ENCODE results near the gene CPXM2. TPM values are rescaled to one million over a fixed set of nuclear protein-coding genes. Genes with fewer than 3 reads are reported as not detected.
A peak's percentile ranks its signal among the peaks of the same experiment; 100 is the strongest.

Gene CPXM2
- polyA plus RNA-seq (2013, experiment 1 of 2), result 2.8 TPM
- 3.0 TPM for polyA plus RNA-seq (2013, experiment 2 of 2)

- Histone ChIP-seq H3K27me3 (ENCODE audit: insufficient read depth, low read length) (peaks cover 47% of the 10 kb centered on the region), H3K4me1 (ENCODE audit: insufficient read depth, low read length) (peaks cover 6% of the 10 kb centered on the region; the same call in 1 of the 2 replicates), H3K36me3 (ENCODE audit: insufficient read depth, low read length) (no peaks in the 10 kb centered on the region), H3K27ac (ENCODE audit: low read depth, low read length) (no peak within 1 kb of the TSS), H3K9ac (ENCODE audit: low read depth, low read length) (peak within 1 kb of the TSS; percentile 64), H3K9me3 (ENCODE audit: insufficient read depth, low read depth, low read length) (no peaks in the 10 kb centered on the region), H3K4me3 (ENCODE audit: low read length) (peak within 1 kb of the TSS; percentile 63)
- 1% methylated on average over 80 of the region's 80 CpGs for WGBS
These were observed at the start of gene CPXM2 for GRCh38 chr10:123891144-123892071. Gene CPXM2 (minus strand): TSS chr10:123891807. CDS start chr10:123891659, 148 bp downstream.

GRCh38 chr10:123939591-123939990 lies 48.0 kb upstream of the CPXM2 start:
- Histone ChIP-seq H3K27ac (ENCODE audit: low read depth, low read length) (no peak overlapping the region), H3K9ac (ENCODE audit: low read depth, low read length) (no peak overlapping the region), H3K4me3 (ENCODE audit: low read length) (no peak overlapping the region), H3K4me1 (ENCODE audit: insufficient read depth, low read length) (no peaks in the 10 kb centered on the region), H3K9me3 (ENCODE audit: insufficient read depth, low read depth, low read length) (no peaks in the 10 kb centered on the region), H3K36me3 (ENCODE audit: insufficient read depth, low read length) (no peaks in the 10 kb centered on the region), H3K27me3 (ENCODE audit: insufficient read depth, low read length) (no peaks in the 10 kb centered on the region)
- 92% methylated on average over 7 of the region's 7 CpGs for WGBS

- Histone ChIP-seq H3K27ac (ENCODE audit: low read depth, low read length) (no peak overlapping the region), H3K27me3 (ENCODE audit: insufficient read depth, low read length) (no peaks in the 10 kb centered on the region), H3K36me3 (ENCODE audit: insufficient read depth, low read length) (no peaks in the 10 kb centered on the region), H3K9ac (ENCODE audit: low read depth, low read length) (no peak overlapping the region), H3K4me3 (ENCODE audit: low read length) (no peak overlapping the region), H3K4me1 (ENCODE audit: insufficient read depth, low read length) (no peaks in the 10 kb centered on the region), H3K9me3 (ENCODE audit: insufficient read depth, low read depth, low read length) (no peaks in the 10 kb centered on the region)
- WGBS, result 95% methylated on average over 4 of the region's 4 CpGs
These were observed 47.3 kb upstream of the CPXM2 start for GRCh38 chr10:123938890-123939289.

GRCh38 chr10:123936426-123936825 lies 44.8 kb upstream of the CPXM2 start:
- H3K4me3 ChIP-seq (ENCODE audit: low read length), result no peak overlapping the region
- H3K27ac ChIP-seq (ENCODE audit: low read depth, low read length), result no peak overlapping the region
- no peaks in the 10 kb centered on the region for H3K4me1 ChIP-seq (ENCODE audit: insufficient read depth, low read length)
- peaks cover 15% of the 10 kb centered on the region; the same call in 1 of the 2 replicates for H3K9me3 ChIP-seq (ENCODE audit: insufficient read depth, low read depth, low read length)
- no peaks in the 10 kb centered on the region for H3K27me3 ChIP-seq (ENCODE audit: insufficient read depth, low read length)
- no peaks in the 10 kb centered on the region for H3K36me3 ChIP-seq (ENCODE audit: insufficient read depth, low read length)
- 91% methylated on average over 5 of the region's 5 CpGs for WGBS
- H3K9ac ChIP-seq (ENCODE audit: low read depth, low read length), result no peak overlapping the region

GRCh38 chr10:123935680-123936079 lies 44.1 kb upstream of the CPXM2 start:
- Histone ChIP-seq H3K4me1 (ENCODE audit: insufficient read depth, low read length) (no peaks in the 10 kb centered on the region), H3K36me3 (ENCODE audit: insufficient read depth, low read length) (no peaks in the 10 kb centered on the region), H3K9ac (ENCODE audit: low read depth, low read length) (no peak overlapping the region), H3K4me3 (ENCODE audit: low read length) (no peak overlapping the region), H3K27ac (ENCODE audit: low read depth, low read length) (no peak overlapping the region), H3K9me3 (ENCODE audit: insufficient read depth, low read depth, low read length) (peaks cover 22% of the 10 kb centered on the region), H3K27me3 (ENCODE audit: insufficient read depth, low read length) (no peaks in the 10 kb centered on the region)
- WGBS, result 96% methylated on average over 2 of the region's 2 CpGs

- Histone ChIP-seq H3K9me3 (ENCODE audit: insufficient read depth, low read depth, low read length) (peaks cover 29% of the 10 kb centered on the region), H3K4me1 (ENCODE audit: insufficient read depth, low read length) (no peaks in the 10 kb centered on the region), H3K27me3 (ENCODE audit: insufficient read depth, low read length) (no peaks in the 10 kb centered on the region), H3K9ac (ENCODE audit: low read depth, low read length) (no peak overlapping the region), H3K4me3 (ENCODE audit: low read length) (no peak overlapping the region), H3K27ac (ENCODE audit: low read depth, low read length) (no peak overlapping the region), H3K36me3 (ENCODE audit: insufficient read depth, low read length) (no peaks in the 10 kb centered on the region)
- 87% methylated on average over 4 of the region's 4 CpGs for WGBS
These were observed 43.2 kb upstream of the CPXM2 start for GRCh38 chr10:123934846-123935245.

GRCh38 chr10:123930340-123931001 lies 38.9 kb upstream of the CPXM2 start:
- Histone ChIP-seq H3K36me3 (ENCODE audit: insufficient read depth, low read length) (no peaks in the 10 kb centered on the region), H3K27ac (ENCODE audit: low read depth, low read length) (no peak overlapping the region), H3K9me3 (ENCODE audit: insufficient read depth, low read depth, low read length) (peaks cover 31% of the 10 kb centered on the region), H3K27me3 (ENCODE audit: insufficient read depth, low read length) (no peaks in the 10 kb centered on the region), H3K4me3 (ENCODE audit: low read length) (no peak overlapping the region), H3K4me1 (ENCODE audit: insufficient read depth, low read length) (no peaks in the 10 kb centered on the region), H3K9ac (ENCODE audit: low read depth, low read length) (no peak overlapping the region)
- 94% methylated on average over 9 of the region's 9 CpGs for WGBS

GRCh38 chr10:123929791-123930190 lies 38.2 kb upstream of the CPXM2 start:
- no peak overlapping the region for H3K9ac ChIP-seq (ENCODE audit: low read depth, low read length)
- H3K27ac ChIP-seq (ENCODE audit: low read depth, low read length), result no peak overlapping the region
- H3K4me3 ChIP-seq (ENCODE audit: low read length), result no peak overlapping the region
- H3K27me3 ChIP-seq (ENCODE audit: insufficient read depth, low read length), result no peaks in the 10 kb centered on the region
- H3K9me3 ChIP-seq (ENCODE audit: insufficient read depth, low read depth, low read length), result peaks cover 31% of the 10 kb centered on the region
- H3K36me3 ChIP-seq (ENCODE audit: insufficient read depth, low read length), result no peaks in the 10 kb centered on the region
- no peaks in the 10 kb centered on the region for H3K4me1 ChIP-seq (ENCODE audit: insufficient read depth, low read length)
- 87% methylated on average over 7 of the region's 7 CpGs for WGBS

- 91% methylated on average over 2 of the region's 2 CpGs for WGBS
These were observed 36.8 kb upstream of the CPXM2 start for GRCh38 chr10:123928427-123928826.

GRCh38 chr10:123926401-123927264 lies 35.0 kb upstream of the CPXM2 start:
- H3K4me1 ChIP-seq (ENCODE audit: insufficient read depth, low read length), result no peaks in the 10 kb centered on the region
- 87% methylated on average over 7 of the region's 7 CpGs for WGBS
- no peak overlapping the region for H3K4me3 ChIP-seq (ENCODE audit: low read length)
- H3K36me3 ChIP-seq (ENCODE audit: insufficient read depth, low read length), result no peaks in the 10 kb centered on the region
- H3K27ac ChIP-seq (ENCODE audit: low read depth, low read length), result no peak overlapping the region
- peaks cover 19% of the 10 kb centered on the region for H3K9me3 ChIP-seq (ENCODE audit: insufficient read depth, low read depth, low read length)
- H3K27me3 ChIP-seq (ENCODE audit: insufficient read depth, low read length), result no peaks in the 10 kb centered on the region
- no peak overlapping the region for H3K9ac ChIP-seq (ENCODE audit: low read depth, low read length)

More at GRCh38 chr10:123928427-123928826, 36.8 kb upstream of the CPXM2 start:
- no peaks in the 10 kb centered on the region for H3K27me3 ChIP-seq (ENCODE audit: insufficient read depth, low read length)
- H3K4me3 ChIP-seq (ENCODE audit: low read length), result no peak overlapping the region
- H3K9ac ChIP-seq (ENCODE audit: low read depth, low read length), result no peak overlapping the region
- H3K36me3 ChIP-seq (ENCODE audit: insufficient read depth, low read length), result no peaks in the 10 kb centered on the region
- H3K9me3 ChIP-seq (ENCODE audit: insufficient read depth, low read depth, low read length), result peaks cover 31% of the 10 kb centered on the region
- no peak overlapping the region for H3K27ac ChIP-seq (ENCODE audit: low read depth, low read length)
- no peaks in the 10 kb centered on the region for H3K4me1 ChIP-seq (ENCODE audit: insufficient read depth, low read length)

All from HUES64 (cell line).